Cardiac muscle cell (in vitro differentiated cells and primary cell): ENCODE results near the gene TRHDE. TPM values are rescaled to one million over a fixed set of nuclear protein-coding genes. Genes with fewer than 3 reads are reported as not detected.

ENCODE experiments used
- DNase-seq, 2 donors: peaks; one replicate each; pipeline versions ENCODE4 v3.0.0 to v3.0.0-alpha.2; 2010 to 2017; ENCODE audit warnings: low read depth in 1 of 2, low spot score in 1 of 2
- H3K27ac ChIP-seq: fragments of 200-600 bp; sonication (generic); 2 replicates; pipeline ENCODE4 v1.5.1; 2016
- H3K27me3 ChIP-seq: fragments of 200-600 bp; sonication (generic); 2 replicates; pipeline ENCODE4 v1.6.0; 2016; ENCODE audit warnings: control low read depth
- H3K36me3 ChIP-seq: fragments of 200-600 bp; sonication (generic); 2 replicates; pipeline ENCODE4 v1.5.1; 2016; ENCODE audit warnings: control low read depth
- H3K4me1 ChIP-seq: fragments of 200-600 bp; sonication (generic); 2 replicates; pipeline ENCODE4 v1.8.1; 2017; ENCODE audit warnings: low read depth, mild to moderate bottlenecking, mixed run types
- H3K4me3 ChIP-seq: fragments of 200-600 bp; sonication (generic); 2 replicates; pipeline ENCODE4 v1.5.1; 2016; ENCODE audit warnings: mild to moderate bottlenecking
- H3K9me3 ChIP-seq: fragments of 200-600 bp; sonication (generic); 2 replicates; pipeline ENCODE4 v1.5.1; 2017; ENCODE audit warnings: low read depth, mild to moderate bottlenecking, control low read depth
- CTCF ChIP-seq: IDR thresholded peaks from 2 replicates; pipeline ENCODE4 v1.5.1; 2012; ENCODE audit warnings: low read depth, mild to moderate bottlenecking, low read length
- polyA plus RNA-seq: library from polyadenylated mRNA; unstranded; fragments of >200 nt; fragmentation: Nextera tagmentation; extraction: Ambion mirVana; gene quantifications from 2 replicates; pipeline ENCODE4 v1.2.1, GENCODE V29; 2016
- total RNA-seq: library from RNA; depleted of rRNA; stranded (reverse); fragments of >200 nt; gene quantifications from 2 replicates; pipeline ENCODE4 v1.2.3, GENCODE V29; 2016

TRHDE gene
- total and polyA plus RNA-seq, 2 experiments from 2014 or later: not detected

- Histone ChIP-seq H3K27me3 (no peaks in the 10 kb centered on the region), H3K9me3 (no peaks in the 10 kb centered on the region), H3K4me3 (no peak overlapping the region), H3K4me1 (no peaks in the 10 kb centered on the region), H3K27ac (no peak overlapping the region), H3K36me3 (no peaks in the 10 kb centered on the region)
- no peak for TF ChIP-seq CTCF
- DNase-seq: peak in 1 of 2 donors; percentile 16
Measured at GRCh38 chr12:72493407-72493806, 221.2 kb downstream of the TRHDE start.

GRCh38 chr12:72498354-72498753 is 226.2 kb downstream of the TRHDE start:
- H3K27me3 ChIP-seq: no peaks in the 10 kb centered on the region
- H3K9me3 ChIP-seq: no peaks in the 10 kb centered on the region
- no peaks in the 10 kb centered on the region for H3K36me3 ChIP-seq
- H3K4me3 ChIP-seq: no peak overlapping the region
- no peak for DNase-seq
- H3K27ac ChIP-seq: no peak overlapping the region
- TF ChIP-seq CTCF: no peak
- no peaks in the 10 kb centered on the region for H3K4me1 ChIP-seq

GRCh38 chr12:72499244-72499643 is 227.1 kb downstream of the TRHDE start:
- DNase-seq: no peak
- H3K27ac ChIP-seq: no peak overlapping the region
- H3K4me3 ChIP-seq: no peak overlapping the region
- no peaks in the 10 kb centered on the region for H3K27me3 ChIP-seq
- no peaks in the 10 kb centered on the region for H3K4me1 ChIP-seq
- H3K36me3 ChIP-seq: no peaks in the 10 kb centered on the region
- no peaks in the 10 kb centered on the region for H3K9me3 ChIP-seq
- TF ChIP-seq CTCF: no peak

- DNase-seq: no peak
- Histone ChIP-seq H3K36me3 (no peaks in the 10 kb centered on the region), H3K27ac (no peak overlapping the region), H3K27me3 (no peaks in the 10 kb centered on the region), H3K4me3 (no peak overlapping the region), H3K4me1 (no peaks in the 10 kb centered on the region), H3K9me3 (no peaks in the 10 kb centered on the region)
- TF ChIP-seq CTCF: no peak
Measured at GRCh38 chr12:72502546-72502945, 230.4 kb downstream of the TRHDE start.

- no peak for TF ChIP-seq CTCF
- no peaks in the 10 kb centered on the region for H3K9me3 ChIP-seq
- H3K27me3 ChIP-seq: no peaks in the 10 kb centered on the region
- no peak overlapping the region for H3K4me3 ChIP-seq
- H3K27ac ChIP-seq: no peak overlapping the region
- DNase-seq: no peak
- no peaks in the 10 kb centered on the region for H3K36me3 ChIP-seq
- H3K4me1 ChIP-seq: no peaks in the 10 kb centered on the region
Measured at GRCh38 chr12:72505227-72505626, 233.1 kb downstream of the TRHDE start.

- no peak for TF ChIP-seq CTCF
- no peaks in the 10 kb centered on the region for H3K4me1 ChIP-seq
- H3K27me3 ChIP-seq: no peaks in the 10 kb centered on the region
- no peak for DNase-seq
- no peaks in the 10 kb centered on the region for H3K36me3 ChIP-seq
- H3K9me3 ChIP-seq: no peaks in the 10 kb centered on the region
- H3K27ac ChIP-seq: no peak overlapping the region
- no peak overlapping the region for H3K4me3 ChIP-seq
Measured at GRCh38 chr12:72509891-72510290, 237.7 kb downstream of the TRHDE start.
